ENCODE results near the gene PPA1. TPM values are rescaled to one million over a fixed set of nuclear protein-coding genes. Genes with fewer than 3 reads are reported as not detected.
"Not testable (repeated sequence)": the region's sequence is repeated elsewhere in the genome, so short reads cannot be mapped to it uniquely, and the experiment has no call there.

The PPA1 gene
- polyA plus RNA-seq, 1 experiment = 49.8 TPM

- H3K36me3 ChIP-seq (ENCODE audit: control insufficient read depth, insufficient read depth, low read length) = no peaks in the 10 kb centered on the region
- H3K27me3 ChIP-seq (ENCODE audit: control insufficient read depth, insufficient read depth, low read length) = peaks cover 32% of the 10 kb centered on the region
- ChIA-PET POLR2A (no interaction called here), CTCF (interaction anchor here (1.0 to 1.8 kb wide), 3 partner anchors 8 to 110 kb away, joined by 3 to 4 read pairs (median 4); no protein-coding TSS in a partner anchor)
- H3K4me3 ChIP-seq (ENCODE audit: low read depth, low read length) = no peak overlapping the region
- no peak for DNase-seq (ENCODE audit: low read depth)
- TF ChIP-seq CTCF (IDR thresholded peaks at IDR 0.05; ENCODE audit: insufficient read depth, low read depth, low read length) = no peak
Observed at GRCh38 chr10:70254778-70255328, 21.6 kb upstream of the PPA1 start.

- POLR2A ChIA-PET = no interaction called here
Observed at GRCh38 chr10:70253878-70254765, 20.9 kb upstream of the PPA1 start.

GRCh38 chr10:70250961-70251680 lies 17.9 kb upstream of the PPA1 start:
- no peak for TF ChIP-seq CTCF (IDR thresholded peaks at IDR 0.05; ENCODE audit: insufficient read depth, low read depth, low read length)
- DNase-seq (ENCODE audit: low read depth) = no peak
- ChIA-PET CTCF (no interaction called here), POLR2A (no interaction called here)
- no peak overlapping the region for H3K4me3 ChIP-seq (ENCODE audit: low read depth, low read length)
- no peaks in the 10 kb centered on the region for H3K36me3 ChIP-seq (ENCODE audit: control insufficient read depth, insufficient read depth, low read length)
- H3K27me3 ChIP-seq (ENCODE audit: control insufficient read depth, insufficient read depth, low read length) = peaks cover 37% of the 10 kb centered on the region

More at GRCh38 chr10:70253878-70254765, 20.9 kb upstream of the PPA1 start:
- Histone ChIP-seq H3K4me3 (ENCODE audit: low read depth, low read length) (no peak overlapping the region), H3K36me3 (ENCODE audit: control insufficient read depth, insufficient read depth, low read length) (no peaks in the 10 kb centered on the region), H3K27me3 (ENCODE audit: control insufficient read depth, insufficient read depth, low read length) (peaks cover 30% of the 10 kb centered on the region)
- CTCF ChIA-PET = interaction anchor here (1.0 to 2.0 kb wide), 5 partner anchors 9 to 110 kb away, joined by 3 to 6 read pairs (median 4); no protein-coding TSS in a partner anchor
- no peak for TF ChIP-seq CTCF (IDR thresholded peaks at IDR 0.05; ENCODE audit: insufficient read depth, low read depth, low read length)
- no peak for DNase-seq (ENCODE audit: low read depth)

- POLR2A ChIA-PET = no interaction called here
- DNase-seq (ENCODE audit: low read depth) = no peak
- no peak overlapping the region for H3K4me3 ChIP-seq (ENCODE audit: low read depth, low read length)
- peaks cover 34% of the 10 kb centered on the region for H3K27me3 ChIP-seq (ENCODE audit: control insufficient read depth, insufficient read depth, low read length)
- CTCF ChIA-PET = no interaction called here
- TF ChIP-seq CTCF (IDR thresholded peaks at IDR 0.05; ENCODE audit: insufficient read depth, low read depth, low read length) = no peak
- H3K36me3 ChIP-seq (ENCODE audit: control insufficient read depth, insufficient read depth, low read length) = no peaks in the 10 kb centered on the region
Observed at GRCh38 chr10:70247360-70247759, 14.1 kb upstream of the PPA1 start.

GRCh38 chr10:70241081-70241480 lies 7.9 kb upstream of the PPA1 start:
- ChIA-PET CTCF (interaction anchor here (1.1 kb wide), 2 partner anchors 13 to 123 kb away, joined by 3 to 4 read pairs; no protein-coding TSS in a partner anchor), POLR2A (no interaction called here)
- H3K36me3 ChIP-seq (ENCODE audit: control insufficient read depth, insufficient read depth, low read length) = no peaks in the 10 kb centered on the region
- peaks cover 19% of the 10 kb centered on the region for H3K27me3 ChIP-seq (ENCODE audit: control insufficient read depth, insufficient read depth, low read length)
- no peak for DNase-seq (ENCODE audit: low read depth)
- no peak overlapping the region for H3K4me3 ChIP-seq (ENCODE audit: low read depth, low read length)
- no peak for TF ChIP-seq CTCF (IDR thresholded peaks at IDR 0.05; ENCODE audit: insufficient read depth, low read depth, low read length)

- POLR2A ChIA-PET; DNase-seq (ENCODE audit: low read depth); H3K4me3 ChIP-seq (ENCODE audit: low read depth, low read length); CTCF ChIA-PET; H3K27me3 ChIP-seq (ENCODE audit: control insufficient read depth, insufficient read depth, low read length); H3K36me3 ChIP-seq (ENCODE audit: control insufficient read depth, insufficient read depth, low read length): not testable (repeated sequence)
Observed at GRCh38 chr10:70239986-70240385, 6.8 kb upstream of the PPA1 start.

GRCh38 chr10:70239077-70239976 lies 6.1 kb upstream of the PPA1 start:
- H3K27me3 ChIP-seq (ENCODE audit: control insufficient read depth, insufficient read depth, low read length); H3K4me3 ChIP-seq (ENCODE audit: low read depth, low read length); H3K36me3 ChIP-seq (ENCODE audit: control insufficient read depth, insufficient read depth, low read length); POLR2A ChIA-PET; CTCF ChIA-PET; DNase-seq (ENCODE audit: low read depth): not testable (repeated sequence)

Measured in BJ (cell line).